Endothelial cell of umbilical vein (primary cell): Measurements from ENCODE around the gene RYR3.

Source experiments
- CTCF ChIP-seq, 2 donors: IDR thresholded peaks; 1 replicate in 1 of 2; 2 replicates in 1 of 2; pipeline ENCODE4 v1.5.1; 2011; ENCODE audit warnings: low read length in 2 of 2, mild to moderate bottlenecking in 2 of 2, moderate library complexity in 2 of 2, control low read depth in 1 of 2, inconsistent platforms in 1 of 2, low read depth in 1 of 2; ENCODE audit not compliant: insufficient read depth in 1 of 2; ENCODE audit errors: extremely low read depth in 1 of 2
- EZH2 ChIP-seq: IDR thresholded peaks from 2 replicates; pipeline ENCODE4 v1.6.1; 2012; ENCODE audit warnings: borderline replicate concordance, low read depth, mild to moderate bottlenecking, moderate library complexity, low read length, inconsistent platforms; ENCODE audit not compliant: severe bottlenecking
- MYC ChIP-seq: IDR thresholded peaks from one replicate; pipeline ENCODE4 v1.6.1; 2011; ENCODE audit warnings: mild to moderate bottlenecking, low read depth, low read length

- TF ChIP-seq MYC (no peak), EZH2 (no peak), CTCF (IDR thresholded peaks at IDR 0.05; ENCODE audit: extremely low read depth in 1 of 2, insufficient read depth in 1 of 2, low read depth in 1 of 2, low read length in 2 of 2) (no peak)
These were observed 446.9 kb downstream of the RYR3 start for GRCh38 chr15:33757516-33758232.
